Left lobe of liver (tissue), 2 donors: Measurements from ENCODE around the gene UBE4B. TPM values are rescaled to one million over a fixed set of nuclear protein-coding genes. Genes with fewer than 3 reads are reported as not detected.
"Not testable (repeated sequence)": the region's sequence is repeated elsewhere in the genome, so short reads cannot be mapped to it uniquely, and the experiment has no call there.

Experiments used
- ATAC-seq: fragments of 200-7000 bp; cut with Tn5 transposase; one replicate; pipeline ENCODE4 v1.9.1; 2020; ENCODE audit warnings: mild to moderate bottlenecking, moderate library complexity
- DNase-seq: peaks from one replicate; pipeline ENCODE4 v3.0.0-alpha.2; 2020; ENCODE audit warnings: low spot score
- total RNA-seq: library from RNA; stranded (reverse); gene quantifications from one replicate; pipeline ENCODE4 v1.2.1, GENCODE V29; 2021
- donor health status: DM: no; HTN: no; CAD: no; lungs with moderate emphysema.
- donor health status: DM: no; HTN: yes; CAD: no.

The UBE4B gene
- 21.6 TPM for total RNA-seq

DNA sequence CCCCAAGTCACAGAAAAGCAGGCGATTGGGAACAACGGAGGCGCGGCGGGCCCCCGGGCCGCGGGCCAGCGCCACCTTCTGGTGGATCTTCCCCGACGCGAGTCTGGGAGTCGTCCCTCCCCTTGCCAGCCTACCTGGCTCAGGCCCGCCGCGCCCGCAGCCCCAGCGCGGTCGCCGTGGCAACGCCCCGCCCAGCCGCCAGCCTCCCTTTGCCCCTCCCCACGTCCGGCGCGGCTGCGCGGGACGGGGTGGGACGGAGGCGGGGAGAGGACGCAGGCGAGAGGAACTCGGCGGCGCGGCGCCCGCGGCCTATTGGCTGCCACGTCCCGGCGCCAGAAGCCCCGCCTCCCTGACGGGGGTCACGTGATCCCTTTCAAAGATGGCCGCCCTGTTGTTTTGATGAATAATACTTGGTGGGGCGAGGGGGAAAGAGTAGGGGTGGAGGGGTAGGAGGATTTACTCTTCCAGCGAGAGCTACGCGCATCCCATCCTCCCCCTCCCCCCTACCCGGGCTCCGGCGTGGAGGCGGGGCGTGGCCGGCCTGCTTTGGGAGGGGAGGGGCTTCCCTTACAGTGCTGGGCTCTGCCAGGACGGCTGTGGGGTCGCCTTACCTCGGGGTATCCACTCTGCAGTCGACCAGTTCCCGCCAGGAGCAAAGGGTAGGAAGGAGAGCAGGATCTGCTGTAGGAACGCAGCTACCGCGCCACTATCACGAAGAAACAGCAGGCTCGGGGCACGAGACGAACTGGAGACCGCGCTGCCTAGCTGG is at the start of gene UBE4B:
Gene UBE4B, plus strand, starts transcription at position 369 of the 769 bp plus-strand sequence. CDS start 713 bp downstream, outside the sequence.
- peak; percentile 97 for ATAC-seq
- peak; percentile 99 for DNase-seq

DNA sequence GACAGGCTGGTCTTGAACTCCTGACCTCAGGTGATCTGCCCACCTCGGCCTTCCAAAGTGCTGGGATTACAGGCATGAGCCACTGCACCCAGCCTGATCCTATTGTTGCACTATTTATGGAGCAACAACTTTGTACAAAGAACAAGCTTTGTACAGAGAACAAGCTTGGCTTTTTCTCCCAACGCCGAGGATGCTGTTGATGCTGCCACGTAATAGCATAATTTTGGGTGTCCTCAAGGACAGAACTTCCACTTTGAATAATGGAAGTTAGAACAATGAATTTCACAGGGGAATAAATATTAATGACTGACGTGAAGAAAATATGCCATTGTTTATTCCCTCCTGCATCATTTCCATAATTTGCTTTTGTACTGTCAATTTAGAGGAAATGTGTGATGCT is 48.5 kb upstream of the UBE4B start:
- ATAC-seq (no peak), DNase-seq (no peak)

DNA sequence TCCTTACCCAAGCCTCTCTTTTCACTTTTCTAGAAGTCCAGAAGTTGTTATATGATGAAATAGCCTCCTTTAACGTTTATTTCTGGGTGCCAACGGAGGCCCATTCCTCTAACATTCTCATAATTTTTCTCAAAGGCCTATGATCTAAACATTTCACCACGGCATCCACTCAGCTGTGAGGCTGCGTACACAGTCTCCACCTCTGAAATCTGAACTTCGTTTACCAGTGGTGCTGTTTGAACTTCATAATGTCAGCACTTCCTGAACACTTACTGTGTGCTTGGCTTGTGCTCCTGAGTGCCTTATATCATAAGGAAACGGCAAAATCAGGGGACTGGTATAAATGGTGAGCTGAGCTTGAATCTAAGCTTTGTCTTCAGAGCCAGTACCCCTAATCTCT is 47.8 kb upstream of the UBE4B start:
- DNase-seq (no peak), ATAC-seq (no peak)

DNA sequence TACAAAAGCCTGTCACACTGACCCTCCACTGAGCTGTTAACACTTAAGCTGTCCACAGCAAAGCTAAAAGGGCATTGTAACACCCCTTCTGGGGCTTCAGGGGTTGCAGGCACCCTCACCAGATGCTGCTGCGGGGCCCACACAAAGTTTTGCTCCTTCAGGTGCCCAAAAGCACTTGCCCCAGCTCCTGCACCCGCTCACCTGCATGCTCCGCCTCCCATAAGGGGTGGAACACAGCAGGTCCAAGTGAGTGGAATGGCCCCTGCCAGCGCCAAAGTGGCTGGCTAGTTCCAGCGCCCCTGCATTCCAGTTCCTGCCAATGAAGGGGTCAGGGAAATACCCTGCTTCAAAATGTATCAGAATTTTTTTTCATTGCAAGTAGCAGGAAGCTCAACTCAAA is 43.0 kb upstream of the UBE4B start:
- ATAC-seq, result no peak
- DNase-seq, result no peak

DNA sequence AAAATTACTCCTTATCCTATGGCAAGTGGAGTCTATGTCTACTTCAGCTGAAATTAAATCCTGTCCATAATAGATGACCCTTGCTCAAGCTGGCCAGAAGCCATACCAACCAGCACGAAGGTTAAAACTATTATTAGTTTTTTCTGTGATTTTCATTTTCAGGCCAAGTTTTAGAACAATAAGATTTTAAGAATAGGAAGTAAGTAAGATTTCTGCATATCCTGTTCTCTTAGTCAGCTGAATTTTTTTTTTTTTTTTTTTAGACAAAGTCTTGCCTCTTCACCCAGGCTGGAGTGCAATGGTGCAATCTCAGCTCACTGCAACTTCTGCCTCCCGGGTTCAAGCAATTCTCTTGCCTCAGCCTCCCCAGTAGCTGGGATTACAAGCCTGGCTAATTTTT is 41.8 kb upstream of the UBE4B start:
- DNase-seq (no peak), ATAC-seq (peak; percentile 77)

DNA sequence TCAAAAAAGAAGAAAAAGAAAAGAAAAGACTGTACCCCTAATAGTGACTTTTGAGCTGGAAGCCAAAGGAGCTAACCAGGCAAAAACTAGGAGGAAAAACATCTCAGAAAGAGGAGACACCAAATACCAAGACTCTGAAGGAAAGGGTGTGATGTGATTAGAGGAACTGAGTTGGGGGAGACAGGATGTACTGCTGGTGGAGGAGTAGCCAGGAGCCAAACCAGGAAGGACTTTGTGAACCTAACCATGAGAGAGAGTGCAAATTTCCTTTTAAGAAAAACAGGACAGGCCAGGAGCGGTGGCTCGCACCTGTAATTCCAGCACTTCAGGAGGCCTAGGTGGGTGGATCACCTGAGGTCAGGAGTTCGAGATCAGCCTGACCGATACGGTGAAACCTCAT is 39.8 kb upstream of the UBE4B start:
- ATAC-seq (no peak), DNase-seq (no peak)

DNA sequence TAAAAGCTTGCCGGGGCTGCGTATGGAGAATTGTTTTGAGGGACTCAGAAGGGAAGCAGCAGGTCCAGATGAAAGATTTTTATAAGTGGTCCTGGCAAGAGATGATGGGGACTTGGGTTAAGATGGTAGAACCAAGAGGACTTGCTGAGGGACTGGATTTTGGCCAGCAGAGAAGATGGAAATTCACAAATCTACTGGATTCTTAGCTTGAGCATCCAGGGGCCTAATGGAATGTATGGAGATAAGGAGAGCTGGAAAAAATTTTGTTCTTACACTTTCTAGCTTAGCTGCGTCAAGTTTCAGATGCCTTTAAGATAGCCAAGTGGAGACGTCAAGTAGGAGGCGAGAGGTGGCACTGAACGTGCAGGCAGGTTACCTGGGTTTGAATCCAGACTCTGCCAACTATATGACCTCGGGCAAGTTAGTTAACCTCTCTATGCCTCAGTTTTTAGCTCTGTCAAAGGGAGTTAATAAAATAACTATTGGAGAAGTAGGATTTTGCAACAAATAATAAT is 39.1 kb upstream of the UBE4B start:
- DNase-seq (no peak), ATAC-seq (no peak)

DNA sequence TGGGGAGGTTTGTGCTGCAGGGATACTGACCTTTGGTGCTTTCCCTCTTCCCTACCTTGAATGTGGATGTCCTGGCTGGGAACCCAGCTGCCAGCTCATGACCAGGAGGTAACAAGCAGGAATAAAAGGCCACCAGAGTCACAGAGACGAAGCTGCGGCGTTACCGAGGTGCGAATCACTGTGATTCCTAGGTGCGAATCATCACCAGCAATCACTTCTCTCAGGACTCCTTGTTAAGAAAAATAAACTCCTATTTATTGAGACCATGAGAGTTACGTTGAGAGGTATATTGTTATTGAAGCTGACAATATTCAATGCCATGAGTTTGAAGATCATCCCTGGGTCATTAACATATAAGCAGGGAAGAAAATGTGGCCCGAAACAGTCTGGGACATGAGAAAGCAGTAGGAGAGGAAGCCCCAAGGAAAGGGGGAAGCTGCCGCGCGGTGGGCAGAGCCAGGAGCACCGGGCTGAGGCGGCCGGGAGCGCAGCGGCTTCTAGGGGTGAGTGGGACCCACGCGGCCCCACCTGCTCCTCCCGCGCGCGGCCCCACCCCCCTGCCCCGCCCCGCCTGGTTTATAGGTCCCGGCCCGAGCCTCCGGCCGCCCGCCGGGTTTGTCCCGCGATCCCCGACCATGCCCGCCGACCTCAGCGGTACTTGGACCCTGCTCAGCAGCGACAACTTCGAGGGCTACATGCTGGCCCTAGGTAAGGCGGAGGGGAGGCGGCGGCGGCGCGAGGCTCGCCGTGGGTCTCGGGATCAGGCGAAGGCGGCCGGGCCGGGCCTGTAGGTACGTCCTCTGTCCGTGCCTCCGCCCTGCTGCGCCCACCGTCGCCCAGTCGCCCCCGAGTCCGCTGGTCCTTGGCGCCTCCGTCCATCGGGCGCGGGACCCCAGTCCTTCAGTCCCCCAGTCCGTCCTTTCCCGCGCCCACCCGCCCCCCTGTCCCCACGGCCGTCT is 35.9 kb upstream of the UBE4B start, which contains the start of gene RBP7:
Gene RBP7, plus strand, starts transcription at position 605 of the 959 bp plus-strand sequence. Its CDS starts 31 bp downstream, at position 636.
- DNase-seq, result peak; percentile 45
- ATAC-seq, result peak; percentile 70

DNA sequence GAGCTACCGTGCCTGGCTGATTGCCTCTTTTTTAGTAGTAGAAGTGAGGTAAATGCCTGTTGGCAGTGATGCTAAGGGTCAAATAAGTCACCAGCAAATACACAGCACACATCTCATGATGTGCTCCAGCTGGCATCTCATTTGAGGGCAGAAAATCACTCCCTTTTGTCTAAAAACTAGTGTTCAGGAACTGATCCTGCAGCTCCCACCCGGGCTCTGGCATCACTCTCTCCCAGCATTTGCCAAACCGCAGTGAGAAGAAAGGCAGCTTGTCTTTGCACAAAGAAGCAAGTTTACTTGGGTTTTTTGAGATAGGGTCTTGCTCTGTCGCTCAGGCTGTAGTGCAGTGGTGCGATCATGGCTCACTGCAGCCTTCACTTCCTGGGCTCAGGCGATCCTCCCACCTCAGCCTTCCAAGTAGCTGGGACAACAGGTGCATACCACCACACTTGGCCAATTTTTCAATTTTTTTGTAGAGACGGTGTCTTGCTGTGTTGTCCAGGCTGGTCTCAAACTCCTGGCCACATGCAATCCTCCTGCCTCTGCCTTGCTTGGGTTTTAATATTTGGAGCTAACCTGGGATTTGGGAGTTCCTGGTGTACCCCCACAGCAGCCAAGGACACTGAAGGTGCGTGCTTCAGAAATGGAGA is 31.6 kb upstream of the UBE4B start:
- ATAC-seq (no peak), DNase-seq (no peak)

DNA sequence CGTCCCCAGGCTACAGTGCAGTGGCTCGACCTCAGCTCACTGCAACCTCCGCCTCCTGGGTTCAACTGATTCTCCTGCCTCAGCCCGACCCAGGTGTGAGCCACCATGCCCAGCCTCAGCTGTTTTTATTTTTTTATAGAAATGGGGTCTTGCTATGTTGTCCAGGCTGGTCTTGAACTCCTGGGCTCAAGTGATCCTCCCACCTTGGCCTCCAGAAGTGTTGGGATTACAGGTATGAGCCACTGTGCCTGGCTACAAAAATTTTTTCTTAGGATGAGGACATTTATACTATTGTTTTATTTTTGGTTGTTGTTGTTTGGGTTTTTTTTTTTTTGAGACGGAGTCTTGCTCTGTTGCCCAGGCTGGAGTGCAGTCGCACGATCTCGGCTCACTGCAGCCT is 27.5 kb upstream of the UBE4B start:
- not testable (repeated sequence) for ATAC-seq, DNase-seq

DNA sequence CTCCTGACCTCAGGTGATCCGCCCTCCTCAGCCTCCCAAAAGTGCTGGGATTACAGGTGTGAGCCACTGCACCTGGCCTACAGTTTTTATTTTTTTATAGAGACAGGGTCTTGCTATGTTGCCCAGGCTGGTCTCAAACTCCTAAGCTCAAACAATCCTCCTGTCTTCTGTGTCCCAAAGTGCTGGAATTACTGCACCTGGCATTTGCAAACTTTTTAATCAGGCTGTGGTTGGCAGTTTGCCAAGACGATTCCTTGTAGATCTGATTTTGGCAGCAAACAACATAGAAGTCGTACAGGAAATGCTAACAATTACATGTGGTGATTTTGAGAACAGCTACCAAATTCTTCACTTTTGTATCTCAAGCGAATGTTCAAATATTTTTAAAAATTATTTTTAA is 25.6 kb upstream of the UBE4B start:
- no peak for DNase-seq
- no peak for ATAC-seq

DNA sequence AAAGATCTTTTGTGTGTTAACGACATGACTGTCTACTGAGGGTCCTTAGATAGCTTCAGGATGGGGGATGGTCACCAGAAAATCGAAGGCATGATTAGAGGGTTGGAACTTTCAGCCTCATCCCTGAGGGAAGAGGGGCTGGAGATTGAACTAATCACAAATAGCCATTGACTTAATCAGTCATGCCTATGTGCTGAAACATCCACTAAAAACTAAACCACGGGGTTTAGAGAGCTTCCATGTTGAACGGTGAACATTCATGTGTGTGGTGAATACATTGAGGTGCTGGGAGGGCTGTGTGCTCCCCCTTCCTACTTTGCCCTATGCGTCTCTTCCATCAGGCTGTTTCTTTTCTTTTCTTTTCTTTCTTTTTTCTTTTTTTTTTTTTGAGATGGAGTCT is 18.7 kb upstream of the UBE4B start:
- no peak for ATAC-seq
- DNase-seq, result no peak

DNA sequence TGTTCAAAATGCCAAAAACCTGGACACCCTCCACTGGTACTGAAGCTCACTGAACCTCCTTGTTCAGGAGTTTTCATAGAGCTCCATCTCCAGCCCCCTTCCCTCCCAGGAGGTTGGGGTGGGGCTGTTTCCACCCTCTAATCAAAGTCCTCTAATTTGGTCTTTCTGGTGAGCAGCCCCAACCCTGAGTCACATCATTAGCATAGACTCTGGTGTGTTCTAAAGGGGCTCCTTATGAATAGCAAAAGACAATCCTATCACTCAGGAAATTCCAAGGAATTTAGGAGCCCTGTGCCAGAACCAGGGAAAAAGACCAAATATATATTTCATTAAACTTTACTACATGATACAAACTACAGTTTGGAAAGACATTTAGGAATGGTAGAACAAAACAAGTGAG is 13.2 kb upstream of the UBE4B start:
- ATAC-seq (no peak), DNase-seq (no peak)

DNA sequence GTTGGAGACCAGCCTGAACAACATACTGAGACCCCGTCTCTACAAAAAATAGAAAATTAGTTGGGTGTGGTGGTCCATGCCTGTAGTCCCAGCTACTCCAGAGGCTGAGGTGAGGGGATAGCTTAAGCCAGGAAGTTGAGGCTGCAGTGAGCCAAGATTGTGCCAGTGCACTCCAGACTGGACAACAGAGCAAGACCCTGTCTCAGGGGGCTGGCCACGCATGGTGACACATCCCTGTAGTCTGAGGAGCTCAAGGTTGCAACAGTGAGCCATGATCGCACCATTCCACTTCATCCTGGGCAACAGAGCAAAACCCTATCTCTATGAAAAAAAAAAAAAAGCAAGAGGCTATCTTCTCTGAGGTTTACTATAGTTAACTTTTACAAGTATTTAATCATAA is 12.7 kb upstream of the UBE4B start:
- DNase-seq (no peak), ATAC-seq (no peak)

DNA sequence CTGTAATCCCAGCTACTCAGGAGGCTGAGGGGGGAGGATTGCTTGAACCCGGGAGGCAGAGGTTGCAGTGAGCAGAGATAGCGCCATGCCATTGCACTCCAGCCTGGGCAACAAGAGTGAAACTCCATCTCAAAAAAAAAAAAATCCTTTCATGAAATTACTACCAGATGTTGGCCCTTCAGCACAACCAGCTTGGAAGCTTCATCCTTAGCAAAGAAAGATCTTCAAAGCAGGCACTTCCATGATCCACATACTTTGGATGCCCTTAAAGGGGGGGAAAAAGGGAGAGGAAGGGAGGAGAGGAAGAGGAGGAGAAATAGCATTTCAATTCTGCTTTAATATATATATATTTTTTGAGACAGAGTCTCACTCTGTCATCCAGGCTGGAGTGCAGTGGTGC is 12.1 kb upstream of the UBE4B start:
- not testable (repeated sequence) for ATAC-seq, DNase-seq

DNA sequence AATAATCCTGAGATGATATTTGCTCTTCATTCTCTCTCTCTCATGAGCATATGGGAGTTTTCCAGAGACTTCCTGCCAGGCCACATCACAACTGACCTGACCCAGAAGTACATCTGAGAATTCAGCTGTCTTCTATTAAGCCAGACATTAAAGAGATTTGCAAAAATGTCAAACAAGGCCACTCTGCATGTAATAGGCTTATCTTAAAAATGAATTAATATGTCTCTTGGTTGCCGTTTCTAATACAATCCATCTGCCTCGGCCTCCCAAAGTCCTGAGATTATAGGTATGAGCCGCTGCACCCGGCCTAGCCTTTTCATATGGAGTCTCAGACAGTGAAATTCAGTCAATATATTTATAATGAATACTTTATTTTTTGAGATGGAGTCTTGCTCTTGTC is 10.8 kb upstream of the UBE4B start:
- not testable (repeated sequence) for DNase-seq, ATAC-seq

DNA sequence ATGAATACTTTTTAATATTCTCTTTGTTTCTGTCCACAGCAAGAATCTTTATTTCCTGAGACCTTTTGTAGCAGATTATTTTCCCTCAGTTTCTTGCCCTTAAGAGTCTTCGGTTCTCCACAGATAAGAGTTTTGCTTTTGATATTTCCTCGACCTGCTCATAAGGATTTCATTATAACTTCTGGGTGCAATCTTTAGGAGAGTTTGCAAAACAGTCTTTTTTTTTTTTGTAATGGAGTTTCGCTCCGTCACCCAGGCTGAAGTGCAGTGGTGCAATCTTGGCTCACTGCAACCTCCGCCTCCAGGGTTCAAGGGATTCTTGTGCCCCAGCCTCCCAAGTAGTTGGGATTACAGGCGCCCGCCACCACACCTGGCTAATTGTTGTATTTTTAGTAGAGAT is 10.1 kb upstream of the UBE4B start:
- ATAC-seq (no peak), DNase-seq (no peak)

DNA sequence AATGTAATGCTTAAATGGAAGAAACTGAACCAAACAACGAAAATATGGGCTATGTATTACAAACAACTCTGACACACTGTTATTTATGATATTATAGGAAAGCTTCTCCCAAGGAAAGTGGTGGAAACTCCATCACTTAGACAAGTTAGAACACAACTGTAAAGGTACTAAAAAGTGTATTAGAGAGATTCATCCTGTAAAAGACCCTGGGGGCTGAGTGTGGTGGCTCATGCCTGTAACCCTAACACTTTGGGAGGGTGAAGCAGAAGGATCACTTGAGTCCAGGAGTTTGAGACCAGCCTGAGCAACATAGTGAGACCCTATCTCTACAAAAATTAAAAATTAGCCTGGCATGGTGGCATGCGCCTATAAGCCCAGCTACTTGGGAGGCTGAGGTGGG is 7.4 kb upstream of the UBE4B start:
- DNase-seq (no peak), ATAC-seq (no peak)

DNA sequence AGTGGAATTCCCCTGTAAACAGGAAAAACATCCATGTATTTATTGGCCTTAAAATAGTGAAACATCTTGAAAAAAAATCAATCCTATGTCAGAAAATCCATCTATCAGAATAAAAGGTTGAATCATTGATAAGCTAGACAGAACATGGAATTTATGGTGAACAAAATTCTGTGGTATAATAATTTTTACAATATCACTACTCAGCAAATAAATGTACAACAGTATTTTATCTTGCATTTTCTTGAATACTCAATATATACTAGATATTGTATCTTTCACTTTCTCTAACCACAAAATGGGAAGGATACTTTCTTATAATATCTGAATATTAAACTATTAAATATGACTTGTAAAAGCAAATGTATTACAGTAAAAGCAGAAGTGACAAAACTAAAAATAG is 5.7 kb upstream of the UBE4B start:
- no peak for DNase-seq
- no peak for ATAC-seq

DNA sequence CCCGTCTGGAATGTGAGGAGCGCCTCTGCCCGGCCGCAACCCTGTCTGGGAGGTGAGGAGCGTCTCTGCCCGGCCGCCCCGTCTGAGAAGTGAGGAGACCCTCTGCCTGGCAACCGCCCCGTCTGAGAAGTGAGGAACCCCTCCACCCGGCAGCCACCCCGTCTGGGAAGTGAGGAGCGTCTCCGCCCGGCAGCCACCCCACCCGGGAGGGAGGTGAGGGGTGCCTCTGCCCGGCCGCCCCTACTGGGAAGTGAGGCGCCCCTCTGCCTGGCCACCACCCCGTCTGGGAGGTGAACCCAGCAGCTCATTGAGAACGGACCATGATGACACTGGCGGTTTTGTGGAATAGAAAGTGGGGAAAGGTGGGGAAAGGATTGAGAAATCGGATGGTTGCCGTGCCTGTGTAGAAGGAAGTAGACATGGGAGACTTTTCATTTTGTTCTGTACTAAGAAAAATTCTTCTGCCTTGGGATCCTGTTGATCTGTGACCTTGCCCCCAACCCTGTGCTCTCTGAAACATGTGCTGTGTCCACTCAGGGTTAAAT is 3.7 kb upstream of the UBE4B start:
- not testable (repeated sequence) for ATAC-seq, DNase-seq

DNA sequence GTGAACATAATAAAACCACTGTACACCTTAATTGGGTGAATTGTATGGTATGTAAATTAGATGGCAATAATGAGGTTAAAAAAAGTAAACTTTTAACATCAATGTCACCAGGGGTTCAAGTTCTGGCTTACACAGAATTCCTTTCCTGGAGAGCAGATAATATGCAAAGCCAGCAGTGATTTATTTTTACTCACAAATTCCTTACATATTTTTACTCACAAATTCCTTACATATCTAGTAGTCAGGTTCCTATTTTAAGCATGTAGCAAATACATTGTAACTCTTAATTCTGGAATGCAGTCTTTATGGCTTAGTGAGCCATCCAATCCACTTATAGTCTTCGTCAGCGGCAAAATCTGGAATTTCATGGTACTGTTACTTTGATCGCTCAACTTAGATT is 1.3 kb upstream of the UBE4B start:
- DNase-seq, result no peak

More for the DNA sequence above, 1.3 kb upstream of the UBE4B start:
- no peak for ATAC-seq
